Epithelial cell of esophagus (primary cell): ENCODE data around the gene NAPA.
"Not testable (repeated sequence)": the region's sequence is repeated elsewhere in the genome, so short reads cannot be mapped to it uniquely, and the experiment has no call there.

Source experiments
- DNase-seq: peaks from one replicate; pipeline ENCODE4 v3.0.0; 2010; ENCODE audit warnings: low read depth
- H3K4me3 ChIP-seq: 2 replicates; pipeline ENCODE4 v1.5.1; 2011; ENCODE audit warnings: mild to moderate bottlenecking, low read length, control low read depth
- CTCF ChIP-seq: IDR thresholded peaks from 2 replicates; pipeline ENCODE4 v1.5.1; 2011; ENCODE audit warnings: low read depth, mild to moderate bottlenecking, low read length, control low read depth, inconsistent platforms; ENCODE audit not compliant: insufficient read depth; ENCODE audit errors: missing control alignments

Gene NAPA

DNA sequence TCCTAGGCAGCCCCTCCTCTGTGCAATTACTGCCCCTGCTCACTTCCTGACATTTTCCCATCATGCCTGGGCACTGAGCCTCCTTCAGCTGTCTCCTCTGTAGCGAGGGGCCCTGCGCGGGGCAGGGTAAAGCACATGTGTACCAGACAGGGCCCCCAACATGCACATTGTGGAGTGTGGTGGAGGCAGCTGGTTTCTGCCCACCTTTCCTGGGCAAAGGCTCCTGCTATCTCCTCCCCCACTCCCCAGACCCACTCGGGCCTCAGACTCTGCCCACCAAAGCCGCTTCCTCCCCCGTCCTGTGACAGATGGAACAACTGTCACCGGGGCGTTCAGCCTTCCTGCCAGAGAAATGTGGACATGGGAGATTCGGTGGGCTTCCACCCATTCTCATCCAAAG is 28.0 kb downstream of the NAPA start:
- TF ChIP-seq CTCF: no peak

GRCh38 chr19:47486220-47486619 is 28.6 kb downstream of the NAPA start:
- DNase-seq, H3K4me3 ChIP-seq: not testable (repeated sequence)

More for the DNA sequence above, 28.0 kb downstream of the NAPA start:
- no peak for DNase-seq
- H3K4me3 ChIP-seq: no peak overlapping the region

DNA sequence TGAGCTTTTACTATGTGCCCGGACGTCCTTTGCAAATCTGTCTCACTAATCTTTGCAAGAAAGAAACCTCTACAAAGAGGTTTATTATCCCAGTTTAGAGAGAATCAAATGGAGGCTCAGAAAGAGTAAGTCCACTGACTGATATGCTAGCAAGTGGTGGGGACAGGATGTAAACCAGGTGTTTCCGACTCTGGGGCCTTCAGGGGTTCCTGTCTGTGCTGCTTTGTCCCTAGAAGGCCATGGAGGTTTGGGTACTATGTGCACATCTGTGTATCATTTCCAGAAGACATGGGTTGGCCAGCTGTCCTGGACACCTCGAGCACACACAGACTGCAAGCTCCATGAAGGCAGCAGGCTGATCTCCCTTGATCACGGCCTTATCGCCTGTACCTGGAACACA is 29.7 kb downstream of the NAPA start:
- peak overlapping the region; percentile 89 for H3K4me3 ChIP-seq
- TF ChIP-seq CTCF: no peak
- DNase-seq: no peak

DNA sequence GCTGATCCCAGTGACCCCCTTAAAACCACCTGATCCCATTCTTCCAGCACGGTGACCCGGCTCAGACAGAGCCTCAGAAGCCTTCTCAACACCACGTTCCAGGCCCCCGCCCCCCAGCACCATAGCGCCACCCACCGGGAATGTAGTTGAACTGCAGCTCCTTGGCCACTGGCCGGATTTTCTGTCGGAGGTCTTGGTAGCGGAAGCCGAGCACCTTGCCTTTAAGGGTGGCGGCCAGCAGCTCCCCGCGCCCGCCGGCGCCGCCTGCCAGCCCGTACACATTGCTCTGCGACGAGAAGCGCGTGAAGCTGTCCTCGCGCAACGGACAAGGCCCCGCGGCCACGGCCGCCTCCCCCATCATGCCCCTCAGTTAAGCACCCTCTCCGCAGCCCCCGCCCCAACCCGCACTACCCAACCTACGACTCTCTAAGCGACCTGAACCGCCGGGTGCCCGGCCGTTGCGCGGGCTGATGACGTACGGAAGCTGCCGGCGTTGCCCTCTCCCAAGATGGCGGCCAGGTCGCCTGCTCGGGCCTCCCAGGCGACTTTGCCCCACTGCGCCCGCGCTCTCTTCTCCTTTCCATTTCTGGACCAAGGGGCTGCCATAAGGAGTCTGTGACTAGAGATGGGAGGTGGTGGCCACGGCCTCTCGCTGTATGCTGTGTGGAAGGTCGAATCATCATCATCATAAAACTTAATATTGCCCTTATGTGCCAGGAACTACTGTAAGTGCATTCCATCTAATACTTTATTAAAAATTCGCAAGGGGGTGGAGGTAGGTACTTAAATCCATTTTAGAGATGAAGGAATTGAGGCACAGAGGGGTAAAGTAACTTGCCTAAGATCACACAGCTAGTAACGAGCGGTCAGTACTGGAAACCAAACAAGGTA is 30.8 kb downstream of the NAPA start, which contains the start of gene KPTN:
Gene KPTN (minus strand): TSS at position 420 of the 891 bp plus-strand sequence. CDS start 59 bp downstream, at position 361.
- H3K4me3 ChIP-seq: peak within 1 kb of the TSS; percentile 89
- peak; percentile 87 for TF ChIP-seq CTCF

DNA sequence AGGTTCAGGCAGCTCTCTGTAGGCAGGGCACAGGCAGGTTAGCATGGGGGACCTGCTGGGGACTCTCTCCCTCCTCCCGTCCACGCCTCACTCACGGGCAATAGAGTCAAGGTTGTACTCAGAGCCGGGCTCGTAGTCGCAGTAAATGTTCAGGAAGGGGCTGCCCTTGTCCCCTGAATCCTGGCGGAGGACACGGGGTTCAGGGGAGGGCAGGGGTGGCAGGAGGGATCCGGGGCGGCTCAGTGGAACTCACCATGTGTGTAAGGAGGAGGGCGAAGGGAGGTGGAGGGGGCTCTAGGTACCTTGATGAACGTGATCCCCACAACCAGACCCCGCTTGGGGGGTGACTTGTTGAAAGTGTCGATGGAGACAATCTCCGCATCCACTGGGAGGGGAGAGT is 31.7 kb downstream of the NAPA start:
- H3K4me3 ChIP-seq: peak overlapping the region; percentile 89
- DNase-seq: no peak
- no peak for TF ChIP-seq CTCF

More for the DNA sequence above, 30.8 kb downstream of the NAPA start, which contains the start of gene KPTN:
- DNase-seq: peak; percentile 90

DNA sequence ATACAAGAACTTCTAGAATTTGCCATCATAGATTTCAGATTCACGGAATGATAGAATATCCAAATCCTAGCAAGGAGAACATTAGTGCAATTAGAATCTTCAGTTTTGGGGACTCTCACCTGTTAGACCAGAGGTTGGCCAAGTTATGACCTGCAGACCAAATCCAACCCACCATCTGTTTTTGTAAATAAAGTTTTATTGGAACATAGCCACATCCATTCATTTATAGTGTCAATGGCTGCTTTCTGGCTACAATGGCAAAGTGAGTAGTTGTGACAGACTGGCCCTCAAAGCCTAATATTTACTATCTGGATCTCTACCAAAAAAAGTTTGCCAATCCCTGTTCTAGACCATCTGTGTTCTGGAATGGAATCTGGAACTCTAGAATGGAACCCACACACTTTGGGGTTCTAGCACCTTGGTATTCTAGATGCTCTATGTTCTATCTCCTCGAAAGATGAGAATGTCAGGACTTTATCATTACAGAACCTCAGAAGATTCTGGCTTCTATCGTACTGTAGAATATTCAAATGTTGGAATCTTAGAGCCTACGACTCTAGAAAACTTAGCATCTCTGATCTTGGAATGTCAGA is 33.3 kb downstream of the NAPA start:
- no peak overlapping the region for H3K4me3 ChIP-seq
- no peak for DNase-seq
- TF ChIP-seq CTCF: no peak

DNA sequence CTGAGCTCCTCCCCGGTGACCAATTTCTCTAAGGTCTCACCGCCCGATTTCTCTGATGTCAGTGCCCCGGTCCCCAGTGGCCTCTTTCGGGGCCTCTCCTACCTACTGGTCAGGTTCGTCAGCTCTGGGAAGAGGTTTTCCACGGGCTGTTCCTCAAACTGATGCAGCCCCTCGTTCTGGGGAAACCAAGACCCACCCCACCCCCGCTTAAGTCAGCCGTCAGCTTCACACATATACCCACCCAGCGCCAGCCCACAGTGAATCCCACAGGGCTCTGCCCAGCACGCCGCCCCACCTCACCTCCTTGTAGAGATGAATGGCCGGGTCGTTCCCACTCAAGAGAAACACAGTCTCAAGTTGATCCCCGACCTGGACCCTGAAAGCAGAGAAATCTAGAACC is 34.2 kb downstream of the NAPA start:
- TF ChIP-seq CTCF: no peak
- no peak overlapping the region for H3K4me3 ChIP-seq
- DNase-seq: no peak
